ENCODE measurements around the gene NRGN. TPM values are rescaled to one million over a fixed set of nuclear protein-coding genes. Genes with fewer than 3 reads are reported as not detected.

The NRGN gene
- total RNA-seq, 1 experiment from 2014 or later, result 7.8 TPM

- H3K36me3 ChIP-seq (ENCODE audit: control insufficient read depth, insufficient read depth, low read length), result no peaks in the 10 kb centered on the region
- Mint-ChIP-seq H3K4me3 (ENCODE audit: unreplicated experiment) (no peak overlapping the region), H3K36me3 (ENCODE audit: insufficient read depth, unreplicated experiment) (no peaks in the 10 kb centered on the region), H3K9me3 (ENCODE audit: unreplicated experiment) (no peaks in the 10 kb centered on the region), H3K4me1 (ENCODE audit: low read depth, unreplicated experiment) (peaks cover 15% of the 10 kb centered on the region), H3K27ac (ENCODE audit: unreplicated experiment) (no peak overlapping the region), H3K27me3 (ENCODE audit: insufficient read depth, unreplicated experiment) (no peaks in the 10 kb centered on the region)
- no peaks in the 10 kb centered on the region for H3K9me3 ChIP-seq
- CTCF ChIA-PET, result no interaction called here
- no peak for DNase-seq
- POLR2A ChIA-PET, result no interaction called here
- H3K4me1 ChIP-seq, result no peaks in the 10 kb centered on the region; the same call in 1 of the 2 replicates
- intact Hi-C loops (cut with micrococcal nuclease; ENCODE audit: unreplicated experiment), result loop anchor here (2.0 kb wide), 1 partner anchor 13 kb away; no protein-coding TSS in a partner anchor
- no TSS peak for BruUV-seq (replicated peaks)
- no peak for TF ChIP-seq CTCF (IDR thresholded peaks at IDR 0.05; ENCODE audit: insufficient read depth in 1 of 2, low read depth in 1 of 2, low read length in 1 of 2, severe bottlenecking in 1 of 2, unreplicated experiment in 1 of 2)
- H3K4me3 ChIP-seq (ENCODE audit: low read depth, low read length), result no peak overlapping the region
- no peaks in the 10 kb centered on the region for H3K27me3 ChIP-seq (replicated peaks; ENCODE audit: control insufficient read depth, insufficient read depth, low read length)
Measured at GRCh38 chr11:124791626-124792341, 52.0 kb downstream of the NRGN start.

GRCh38 chr11:124793466-124794278 lies 53.9 kb downstream of the NRGN start:
- Histone ChIP-seq H3K27me3 (replicated peaks; ENCODE audit: control insufficient read depth, insufficient read depth, low read length) (no peaks in the 10 kb centered on the region), H3K4me3 (ENCODE audit: low read depth, low read length) (no peak overlapping the region), H3K36me3 (ENCODE audit: control insufficient read depth, insufficient read depth, low read length) (no peaks in the 10 kb centered on the region), H3K4me1 (peaks cover 5% of the 10 kb centered on the region; the same call in 1 of the 2 replicates), H3K9me3 (no peaks in the 10 kb centered on the region)
- DNase-seq, result peak in 1 of 2 experiments; percentile 79
- TF ChIP-seq CTCF (IDR thresholded peaks at IDR 0.05; ENCODE audit: insufficient read depth in 1 of 2, low read depth in 1 of 2, low read length in 1 of 2, severe bottlenecking in 1 of 2, unreplicated experiment in 1 of 2), result peak; percentile 85 to 94
- H3K27me3 Mint-ChIP-seq (ENCODE audit: insufficient read depth, unreplicated experiment), result no peaks in the 10 kb centered on the region
- peaks cover 24% of the 10 kb centered on the region for H3K4me1 Mint-ChIP-seq (ENCODE audit: low read depth, unreplicated experiment)
- CTCF ChIA-PET, result interaction anchor here (0.6 to 2.7 kb wide), 23 partner anchors 8 to 1732 kb away, joined by 3 to 26 read pairs (median 5); partner anchors contain the start of genes ESAM, HSPA8, NRGN and SIAE
- no TSS peak for BruUV-seq (replicated peaks)
- no peaks in the 10 kb centered on the region for H3K36me3 Mint-ChIP-seq (ENCODE audit: insufficient read depth, unreplicated experiment)
- H3K27ac Mint-ChIP-seq (ENCODE audit: unreplicated experiment), result no peak overlapping the region
- no peak overlapping the region for H3K4me3 Mint-ChIP-seq (ENCODE audit: unreplicated experiment)
- H3K9me3 Mint-ChIP-seq (ENCODE audit: unreplicated experiment), result no peaks in the 10 kb centered on the region
- intact Hi-C loops (cut with micrococcal nuclease; ENCODE audit: unreplicated experiment), result loop anchor here (1.0 to 2.0 kb wide), 7 partner anchors 15 to 149 kb away; no protein-coding TSS in a partner anchor
- POLR2A ChIA-PET, result interaction anchor here (0.6 kb wide), 1 partner anchor 1367 kb away, joined by 3 read pairs; no protein-coding TSS in a partner anchor

GRCh38 chr11:124796312-124796711 lies 56.6 kb downstream of the NRGN start:
- ChIA-PET CTCF (no interaction called here), POLR2A (interaction anchor here (0.8 to 1.3 kb wide), 2 partner anchors 40 to 123 kb away, joined by 3 to 10 read pairs; partner anchors contain the start of genes SIAE and SPA17)
- H3K4me3 ChIP-seq (ENCODE audit: low read depth, low read length), result no peak overlapping the region
- intact Hi-C loops (cut with micrococcal nuclease; ENCODE audit: unreplicated experiment), result no loop called here
- no peak overlapping the region for H3K4me3 Mint-ChIP-seq (ENCODE audit: unreplicated experiment)
- peaks cover 23% of the 10 kb centered on the region for H3K4me1 Mint-ChIP-seq (ENCODE audit: low read depth, unreplicated experiment)
- TF ChIP-seq CTCF (IDR thresholded peaks at IDR 0.05; ENCODE audit: insufficient read depth in 1 of 2, low read depth in 1 of 2, low read length in 1 of 2, severe bottlenecking in 1 of 2, unreplicated experiment in 1 of 2), result no peak
- no peaks in the 10 kb centered on the region for H3K36me3 ChIP-seq (ENCODE audit: control insufficient read depth, insufficient read depth, low read length)
- H3K36me3 Mint-ChIP-seq (ENCODE audit: insufficient read depth, unreplicated experiment), result peaks cover 13% of the 10 kb centered on the region
- DNase-seq, result no peak
- H3K9me3 Mint-ChIP-seq (ENCODE audit: unreplicated experiment), result no peaks in the 10 kb centered on the region
- H3K9me3 ChIP-seq, result no peaks in the 10 kb centered on the region
- H3K27me3 Mint-ChIP-seq (ENCODE audit: insufficient read depth, unreplicated experiment), result no peaks in the 10 kb centered on the region
- H3K4me1 ChIP-seq, result peaks cover 9% of the 10 kb centered on the region
- H3K27me3 ChIP-seq (replicated peaks; ENCODE audit: control insufficient read depth, insufficient read depth, low read length), result no peaks in the 10 kb centered on the region
- BruUV-seq (replicated peaks), result no TSS peak
- H3K27ac Mint-ChIP-seq (ENCODE audit: unreplicated experiment), result no peak overlapping the region

All from Caco-2 (cell line).